Measurements from ENCODE around the gene SCPEP1. TPM values are rescaled to one million over a fixed set of nuclear protein-coding genes. Genes with fewer than 3 reads are reported as not detected.
"Not testable (repeated sequence)": the region's sequence is repeated elsewhere in the genome, so short reads cannot be mapped to it uniquely, and the experiment has no call there.

The SCPEP1 gene
- total RNA-seq, 2 experiments from 2014 or later = 15.8 to 16.6 TPM

GRCh38 chr17:56943505-56944125 lies 34.3 kb upstream of the SCPEP1 start:
- ATAC-seq (ENCODE audit: low read depth) (no peak), DNase-seq (no peak)
- H3K27ac Mint-ChIP-seq = no peak overlapping the region
- POLR2A ChIA-PET = no interaction called here
- peaks cover 14% of the 10 kb centered on the region for H3K36me3 Mint-ChIP-seq
- no peaks in the 10 kb centered on the region for H3K9me3 Mint-ChIP-seq
- no peaks in the 10 kb centered on the region for H3K27me3 Mint-ChIP-seq
- peaks cover 4% of the 10 kb centered on the region for H3K4me1 Mint-ChIP-seq
- no peak overlapping the region for H3K4me3 Mint-ChIP-seq

DNA sequence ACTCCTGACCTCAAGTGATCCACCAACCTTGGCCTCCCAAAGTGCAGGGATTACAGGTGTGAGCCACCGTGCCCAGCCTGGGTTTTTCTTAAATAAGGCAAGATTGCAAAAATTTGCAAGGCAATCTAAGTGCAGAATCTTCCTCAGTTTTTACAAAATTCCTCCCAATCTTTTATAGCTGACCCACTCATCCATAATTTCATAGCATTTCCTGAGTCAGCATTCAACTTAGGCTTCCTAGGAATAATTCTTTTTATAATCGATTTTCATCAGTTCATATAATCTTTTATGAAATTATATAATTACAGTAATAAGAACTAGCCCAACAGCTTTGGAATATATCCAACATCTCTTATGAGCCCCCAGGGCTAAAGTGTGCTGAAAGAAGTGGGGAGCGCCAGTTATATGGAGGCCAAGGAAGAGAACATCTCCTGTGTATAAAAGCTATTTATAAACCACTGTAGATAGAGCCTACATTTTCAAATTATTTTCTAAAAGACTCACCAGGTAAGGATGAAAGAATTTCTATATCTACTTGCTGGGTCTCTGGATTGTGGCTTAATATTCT lies 31.9 kb upstream of the SCPEP1 start:
- H3K4me1 Mint-ChIP-seq = peaks cover 14% of the 10 kb centered on the region
- ATAC-seq (ENCODE audit: low read depth) (no peak), DNase-seq (no peak)
- H3K27ac Mint-ChIP-seq = no peak overlapping the region
- no peak overlapping the region for H3K4me3 Mint-ChIP-seq
- H3K9me3 Mint-ChIP-seq = no peaks in the 10 kb centered on the region
- H3K36me3 Mint-ChIP-seq = peaks cover 22% of the 10 kb centered on the region
- POLR2A ChIA-PET = no interaction called here
- no peaks in the 10 kb centered on the region for H3K27me3 Mint-ChIP-seq

DNA sequence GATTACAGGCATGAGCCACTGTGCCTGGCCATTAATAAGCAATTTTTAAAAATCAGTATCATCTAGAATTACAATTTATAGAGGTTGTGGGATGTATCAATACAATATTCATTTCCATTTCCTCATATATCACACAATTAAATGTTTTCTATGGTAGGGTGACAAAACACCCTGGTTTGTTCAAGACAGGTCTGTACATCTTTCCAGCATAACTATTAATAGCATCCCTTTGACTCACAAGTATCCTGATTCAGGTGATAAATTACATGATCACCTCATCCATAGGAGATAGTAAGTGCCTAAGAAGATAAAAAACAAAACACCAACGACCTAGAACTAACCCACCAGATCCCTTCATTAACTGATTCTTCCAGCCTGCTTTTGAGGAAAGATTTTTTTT lies 30.2 kb upstream of the SCPEP1 start:
- Mint-ChIP-seq H3K27me3 (no peaks in the 10 kb centered on the region), H3K36me3 (peaks cover 24% of the 10 kb centered on the region), H3K27ac (no peak overlapping the region), H3K9me3 (no peaks in the 10 kb centered on the region), H3K4me1 (peaks cover 16% of the 10 kb centered on the region), H3K4me3 (no peak overlapping the region)
- ATAC-seq (ENCODE audit: low read depth) = no peak
- DNase-seq = no peak
- POLR2A ChIA-PET = no interaction called here

- H3K4me1 Mint-ChIP-seq = peaks cover 16% of the 10 kb centered on the region
- POLR2A ChIA-PET = no interaction called here
- H3K27me3 Mint-ChIP-seq = no peaks in the 10 kb centered on the region
- H3K9me3 Mint-ChIP-seq = no peaks in the 10 kb centered on the region
- no peak for DNase-seq
- no peak overlapping the region for H3K27ac Mint-ChIP-seq
- H3K4me3 Mint-ChIP-seq = no peak overlapping the region
- peaks cover 22% of the 10 kb centered on the region for H3K36me3 Mint-ChIP-seq
- no peak for ATAC-seq (ENCODE audit: low read depth)
These were observed 29.4 kb upstream of the SCPEP1 start for GRCh38 chr17:56948491-56948890.

GRCh38 chr17:56949595-56949994 lies 28.3 kb upstream of the SCPEP1 start:
- ATAC-seq (ENCODE audit: low read depth) (no peak), DNase-seq (no peak)
- POLR2A ChIA-PET = no interaction called here
- no peaks in the 10 kb centered on the region for H3K9me3 Mint-ChIP-seq
- no peaks in the 10 kb centered on the region for H3K27me3 Mint-ChIP-seq
- peaks cover 22% of the 10 kb centered on the region for H3K36me3 Mint-ChIP-seq
- no peak overlapping the region for H3K4me3 Mint-ChIP-seq
- H3K4me1 Mint-ChIP-seq = peaks cover 17% of the 10 kb centered on the region
- peak overlapping the region; percentile 20 for H3K27ac Mint-ChIP-seq

GRCh38 chr17:56956992-56957391 lies 20.9 kb upstream of the SCPEP1 start:
- POLR2A ChIA-PET = no interaction called here
- Mint-ChIP-seq H3K4me3 (no peak overlapping the region), H3K4me1 (peaks cover 16% of the 10 kb centered on the region)

GRCh38 chr17:56960596-56961538 lies 17.1 kb upstream of the SCPEP1 start, which contains the start of gene COIL:
TSS of gene COIL (minus strand) at chr17:56961050. CDS start at chr17:56961019, 31 bp downstream.
- Mint-ChIP-seq H3K27me3 (no peaks in the 10 kb centered on the region), H3K4me1 (peaks cover 14% of the 10 kb centered on the region), H3K9me3 (no peaks in the 10 kb centered on the region), H3K4me3 (peak within 1 kb of the TSS; percentile 80), H3K36me3 (peaks cover 3% of the 10 kb centered on the region), H3K27ac (peak within 1 kb of the TSS; percentile 82)
- ATAC-seq (ENCODE audit: low read depth) (peak; percentile 98), DNase-seq (peak; percentile 93)
- POLR2A ChIA-PET = interaction anchor here (0.7 to 2.3 kb wide), 4 partner anchors 18 to 141 kb away, joined by 3 to 11 read pairs (median 7); partner anchors contain the start of genes AKAP1, SCPEP1 and TRIM25

More at GRCh38 chr17:56956992-56957391, 20.9 kb upstream of the SCPEP1 start:
- no peaks in the 10 kb centered on the region for H3K9me3 Mint-ChIP-seq
- peaks cover 5% of the 10 kb centered on the region for H3K36me3 Mint-ChIP-seq
- no peak overlapping the region for H3K27ac Mint-ChIP-seq
- no peak for ATAC-seq (ENCODE audit: low read depth)
- no peak for DNase-seq
- H3K27me3 Mint-ChIP-seq = no peaks in the 10 kb centered on the region

DNA sequence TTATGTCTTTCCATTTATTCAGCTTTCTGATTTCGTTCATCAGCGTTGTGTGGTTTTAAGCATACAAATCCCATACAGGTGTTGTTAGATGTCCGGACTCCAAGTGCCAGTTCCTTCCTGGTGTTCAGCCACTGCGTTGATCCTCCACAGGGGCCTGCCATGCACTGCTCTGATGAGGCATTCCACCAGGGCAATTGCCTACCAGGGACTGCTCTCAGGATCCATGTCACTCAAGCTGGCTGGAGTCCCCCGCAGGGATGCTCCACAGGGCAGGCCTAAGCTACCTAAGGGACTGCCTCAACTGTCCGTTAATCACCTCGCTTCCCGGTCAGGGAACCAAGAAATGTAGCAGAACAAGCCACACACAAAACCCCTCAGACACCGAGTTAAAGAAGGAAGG lies 12.7 kb upstream of the SCPEP1 start:
- POLR2A ChIA-PET = interaction anchor here (1.4 kb wide), 1 partner anchor 12 kb away, joined by 4 read pairs; no protein-coding TSS in a partner anchor
- peaks cover 16% of the 10 kb centered on the region for H3K27me3 Mint-ChIP-seq
- H3K27ac Mint-ChIP-seq; H3K36me3 Mint-ChIP-seq; H3K4me1 Mint-ChIP-seq; DNase-seq; ATAC-seq (ENCODE audit: low read depth); H3K4me3 Mint-ChIP-seq; H3K9me3 Mint-ChIP-seq: not testable (repeated sequence)

- H3K4me3 Mint-ChIP-seq; DNase-seq; H3K4me1 Mint-ChIP-seq; ATAC-seq (ENCODE audit: low read depth); H3K9me3 Mint-ChIP-seq; H3K27ac Mint-ChIP-seq; H3K36me3 Mint-ChIP-seq: not testable (repeated sequence)
- POLR2A ChIA-PET = interaction anchor here (1.4 kb wide), 1 partner anchor 12 kb away, joined by 4 read pairs; no protein-coding TSS in a partner anchor
- H3K27me3 Mint-ChIP-seq = peaks cover 19% of the 10 kb centered on the region
These were observed 12.2 kb upstream of the SCPEP1 start for GRCh38 chr17:56965681-56966080.

- DNase-seq (no peak), ATAC-seq (ENCODE audit: low read depth) (no peak)
- H3K27me3 Mint-ChIP-seq = peaks cover 24% of the 10 kb centered on the region
- H3K4me3 Mint-ChIP-seq = no peak overlapping the region
- no peak overlapping the region for H3K27ac Mint-ChIP-seq
- peaks cover 2% of the 10 kb centered on the region for H3K4me1 Mint-ChIP-seq
- peaks cover 2% of the 10 kb centered on the region for H3K9me3 Mint-ChIP-seq
- H3K36me3 Mint-ChIP-seq = no peaks in the 10 kb centered on the region
- POLR2A ChIA-PET = interaction anchor here (1.2 kb wide), 1 partner anchor 11 kb away, joined by 3 read pairs; the partner anchor contains the start of gene SCPEP1
These were observed 11.6 kb upstream of the SCPEP1 start for GRCh38 chr17:56966338-56966737.

DNA sequence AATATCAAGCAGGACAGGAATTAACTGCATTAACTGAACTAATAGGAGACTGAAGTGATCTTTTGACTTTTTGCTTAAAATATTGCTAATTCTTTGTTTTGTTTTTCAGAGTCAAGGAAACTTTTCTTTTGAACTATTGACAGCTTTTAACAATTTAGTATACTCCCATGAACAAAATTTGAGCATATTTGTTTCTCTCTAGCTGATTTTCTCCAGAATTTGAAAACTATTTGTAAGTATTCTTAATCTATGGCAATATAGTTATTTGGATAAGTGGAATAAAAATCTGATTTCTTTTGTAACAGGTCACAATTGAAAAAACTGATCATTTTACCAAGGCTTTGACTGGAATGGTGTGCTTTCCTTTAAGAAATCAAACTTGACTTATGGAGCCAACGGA lies 7.0 kb upstream of the SCPEP1 start:
- no peak overlapping the region for H3K27ac Mint-ChIP-seq
- H3K36me3 Mint-ChIP-seq = no peaks in the 10 kb centered on the region
- POLR2A ChIA-PET = no interaction called here
- no peaks in the 10 kb centered on the region for H3K4me1 Mint-ChIP-seq
- peaks cover 2% of the 10 kb centered on the region for H3K9me3 Mint-ChIP-seq
- DNase-seq (no peak), ATAC-seq (ENCODE audit: low read depth) (no peak)
- H3K4me3 Mint-ChIP-seq = no peak overlapping the region
- peaks cover 40% of the 10 kb centered on the region for H3K27me3 Mint-ChIP-seq

- POLR2A ChIA-PET = no interaction called here
- ATAC-seq (ENCODE audit: low read depth) (no peak), DNase-seq (no peak)
- no peaks in the 10 kb centered on the region for H3K36me3 Mint-ChIP-seq
- no peak overlapping the region for H3K27ac Mint-ChIP-seq
- H3K4me1 Mint-ChIP-seq = peaks cover 4% of the 10 kb centered on the region
- H3K27me3 Mint-ChIP-seq = peaks cover 50% of the 10 kb centered on the region
- peaks cover 2% of the 10 kb centered on the region for H3K9me3 Mint-ChIP-seq
- no peak overlapping the region for H3K4me3 Mint-ChIP-seq
These were observed 5.7 kb upstream of the SCPEP1 start for GRCh38 chr17:56972111-56972730.

- ATAC-seq (ENCODE audit: low read depth) = no peak
- POLR2A ChIA-PET = no interaction called here
- Mint-ChIP-seq H3K27me3 (peaks cover 48% of the 10 kb centered on the region), H3K4me3 (no peak overlapping the region), H3K4me1 (peaks cover 11% of the 10 kb centered on the region), H3K9me3 (peaks cover 2% of the 10 kb centered on the region), H3K27ac (no peak overlapping the region), H3K36me3 (no peaks in the 10 kb centered on the region)
- DNase-seq = no peak
These were observed 4.4 kb upstream of the SCPEP1 start for GRCh38 chr17:56973520-56973919.
